Body of pancreas (tissue), 4 donors: ENCODE data around the gene ADH6. TPM values are rescaled to one million over a fixed set of nuclear protein-coding genes. Genes with fewer than 3 reads are reported as not detected.
A peak's percentile ranks its signal among the peaks of the same experiment; 100 is the strongest.

Source experiments
- ATAC-seq: fragments of 150-250 bp; one replicate; pipeline ENCODE4 v1.9.1; 2016
- DNase-seq, 4 donors: peaks; one replicate each; pipeline ENCODE4 v3.0.0-alpha.2; 2019
- H3K27ac ChIP-seq, 4 donors: fragments of 200-600 bp; sonication (generic); 1 replicate in 3 of 4; 2 replicates in 1 of 4; pipeline versions ENCODE4 v1.5.1 to v1.6.1; 2016 to 2019; ENCODE audit warnings: mild to moderate bottlenecking in 1 of 4, mixed read lengths in 1 of 4, moderate library complexity in 1 of 4
- H3K27me3 ChIP-seq, 2 donors: fragments of 200-600 bp; sonication (generic); one replicate each; pipeline ENCODE4 v1.6.0; 2016; ENCODE audit warnings: mild to moderate bottlenecking in 1 of 2
- H3K36me3 ChIP-seq, 2 donors: fragments of 200-600 bp; sonication (generic); replicated peaks in 1 of 2; 2 replicates each; pipeline ENCODE4 v1.5.1; 2016; ENCODE audit warnings: low read depth in 2 of 2; ENCODE audit not compliant: insufficient read depth in 1 of 2
- H3K4me1 ChIP-seq: fragments of 200-600 bp; sonication (generic); one replicate; pipeline ENCODE4 v1.6.0; 2016
- H3K4me3 ChIP-seq, 2 donors: fragments of 200-600 bp; sonication (generic); 1 replicate in 1 of 2; 2 replicates in 1 of 2; pipeline ENCODE4 v1.5.1; 2016 to 2019
- H3K9me3 ChIP-seq, 3 donors: fragments of 200-600 bp; sonication (generic); 1 replicate in 2 of 3; 2 replicates in 1 of 3; pipeline ENCODE4 v1.5.1; 2016
- CTCF ChIP-seq, 7 experiments: fragments of 450-650 bp in 4 of 7; fragments of 200-600 bp in 3 of 7; sonication (generic) in 3 of 7; IDR thresholded peaks; one replicate each; pipeline ENCODE4 v1.5.1; 2016 to 2019; ENCODE audit warnings: antibody characterized with exemption in 7 of 7
- POLR2A ChIP-seq, 3 donors: fragments of 450-650 bp; IDR thresholded peaks; one replicate each; pipeline ENCODE4 v1.6.1; 2016; ENCODE audit warnings: antibody characterized with exemption in 3 of 3, mild to moderate bottlenecking in 2 of 3
- WGBS, 2 donors: methylation state at CpG; one replicate each; pipeline ENCODE4 v1.1.5; 2017; 5-methylcytosine and 5-hydroxymethylcytosine counted together
- intact Hi-C: fragments of 100-400 bp; cut with DNase I; formaldehyde crosslinking; loops from one replicate; pipeline ENCODE4 v1.15.1; 2023
- total RNA-seq, 2 donors: library from RNA; depleted of rRNA; stranded (reverse); fragments of >200 nt; gene quantifications; one replicate each; pipeline ENCODE4 v1.1.0, GENCODE V29; 2016

ADH6 gene
- total RNA-seq, 2 donors from 2014 or later, result not detected

- Histone ChIP-seq H3K36me3 (no peaks in the 10 kb centered on the region), H3K4me1 (peaks cover 50% of the 10 kb centered on the region), H3K27ac (peak overlapping the region in 2 of 4 donors; percentile 2 to 17), H3K27me3 (no peaks in the 10 kb centered on the region), H3K9me3 (no peaks in the 10 kb centered on the region), H3K4me3 (no peak overlapping the region)
- ATAC-seq (peak; percentile 61), DNase-seq (no peak)
- WGBS, 2 donors, result 41 to 51% methylated on average over 4 of the region's 4 CpGs
- TF ChIP-seq CTCF (IDR thresholded peaks at IDR 0.05) (no peak), POLR2A (IDR thresholded peaks at IDR 0.05) (no peak)
- intact Hi-C loops, result no loop called here
Observed at GRCh38 chr4:99154658-99155342, 64.2 kb downstream of the ADH6 start.

Other genes starting within 250 kb of the ADH6 start
- 10 to 100 TPM; 21.1 to 21.8 TPM for gene METAP1, start 223.5 kb downstream of the ADH6 start, total RNA-seq
- 10 to 100 TPM; 30.0 to 63.3 TPM for gene ADH5, start 130.5 kb downstream of the ADH6 start, total RNA-seq
- not detected for gene ADH4, start 74.9 kb downstream of the ADH6 start, total RNA-seq
- gene ADH1A, start 71.7 kb upstream of the ADH6 start, total RNA-seq, result under 1 TPM in 1 of 2 donors, not detected in 1; 0.26 TPM
- gene ADH1B, start 102.2 kb upstream of the ADH6 start, total RNA-seq, result 100 to 1,000 TPM; 134 to 306 TPM
- gene ADH1C, start 133.5 kb upstream of the ADH6 start, total RNA-seq, result 10 to 100 TPM; 10.9 to 38.9 TPM
- gene ADH7, start 216.1 kb upstream of the ADH6 start, total RNA-seq, result not detected